SU-DHL-6 (cell line): ENCODE measurements around the gene DRAXIN.

Source experiments
- H2AFZ ChIP-seq: fragments of 200-600 bp; sonication (generic); 2 replicates; pipeline ENCODE4 v1.6.1; 2014; ENCODE audit warnings: low read depth, mild to moderate bottlenecking, moderate library complexity, mixed read lengths, antibody characterized with exemption, low read length; ENCODE audit not compliant: severe bottlenecking
- H3F3A ChIP-seq: fragments of 200-600 bp; shearing (Covaris generic); 2 replicates; pipeline ENCODE4 v1.6.0; 2016; ENCODE audit warnings: antibody characterized with exemption, mild to moderate bottlenecking; ENCODE audit not compliant: insufficient read depth
- H3K27ac ChIP-seq: fragments of 200-600 bp; sonication (generic); 2 replicates; pipeline ENCODE4 v1.5.1; 2016; ENCODE audit warnings: low read depth, mild to moderate bottlenecking, low read length, moderate library complexity, mixed read lengths
- H3K27me3 ChIP-seq: fragments of 200-600 bp; sonication (generic), shearing (Covaris generic); 2 replicates; pipeline ENCODE4 v1.6.0; 2014; ENCODE audit warnings: mild to moderate bottlenecking, low read length
- H3K36me3 ChIP-seq: fragments of 200-600 bp; sonication (generic); 2 replicates; pipeline ENCODE4 v1.6.1; 2014; ENCODE audit warnings: mild to moderate bottlenecking, low read length, mixed read lengths
- H3K4me2 ChIP-seq: fragments of 300-600, 200-600 bp; shearing (Covaris generic), sonication (generic); 2 replicates; pipeline ENCODE4 v1.6.0; 2014; ENCODE audit warnings: low read length, low read depth, mild to moderate bottlenecking; ENCODE audit not compliant: poor library complexity, severe bottlenecking
- H3K4me3 ChIP-seq: fragments of 200-600 bp; sonication (generic); 2 replicates; pipeline ENCODE4 v1.5.1; 2014; ENCODE audit warnings: antibody characterized with exemption, low read length, mild to moderate bottlenecking, mixed read lengths; ENCODE audit not compliant: insufficient read depth, poor library complexity, severe bottlenecking
- H3K79me2 ChIP-seq: fragments of 200-600 bp; sonication (generic); 2 replicates; pipeline ENCODE4 v1.6.1; 2014; ENCODE audit warnings: mild to moderate bottlenecking, low read length, moderate library complexity; ENCODE audit not compliant: insufficient read depth
- H3K9ac ChIP-seq: fragments of 200-600 bp; sonication (generic); 2 replicates; pipeline ENCODE4 v1.7.0; 2014; ENCODE audit warnings: mild to moderate bottlenecking, low read length
- H3K9me2 ChIP-seq: fragments of 200-600 bp; sonication (generic); replicated peaks from 2 replicates; pipeline ENCODE4 v1.6.1; 2014; ENCODE audit warnings: low read length; ENCODE audit not compliant: insufficient read depth
- H3K9me3 ChIP-seq: fragments of 200-600 bp; sonication (generic); 2 replicates; pipeline ENCODE4 v1.6.1; 2014; ENCODE audit warnings: low read length, mixed read lengths; ENCODE audit not compliant: insufficient read depth
- H4K20me1 ChIP-seq: fragments of 200-600 bp; sonication (generic); 2 replicates; pipeline ENCODE4 v1.6.1; 2014; ENCODE audit warnings: low read depth, mild to moderate bottlenecking, antibody characterized with exemption, low read length, moderate library complexity, mixed read lengths
- EZH2phosphoT487 ChIP-seq: fragments of 200-600 bp; sonication (generic), shearing (Covaris generic); conservative IDR thresholded peaks from 2 replicates; pipeline ENCODE4 v1.6.1; 2018; ENCODE audit warnings: mild to moderate bottlenecking, antibody characterized with exemption, low read length, moderate library complexity, mixed read lengths
- TF ChIP-seq, protein P1 (sequence below): fragments of 200-600 bp; sonication (generic); IDR thresholded peaks from one replicate; pipeline ENCODE4 v1.5.1; 2017; ENCODE audit warnings: antibody characterized with exemption, mild to moderate bottlenecking, low read length, moderate library complexity; ENCODE audit not compliant: insufficient read depth, poor library complexity, severe bottlenecking

The DRAXIN gene

GRCh38 chr1:11744287-11744686 lies 52.8 kb downstream of the DRAXIN start:
- H3K27me3 ChIP-seq = no peaks in the 10 kb centered on the region
- no peaks in the 10 kb centered on the region for H3K9me3 ChIP-seq
- no peak overlapping the region for H3K27ac ChIP-seq

DNA sequence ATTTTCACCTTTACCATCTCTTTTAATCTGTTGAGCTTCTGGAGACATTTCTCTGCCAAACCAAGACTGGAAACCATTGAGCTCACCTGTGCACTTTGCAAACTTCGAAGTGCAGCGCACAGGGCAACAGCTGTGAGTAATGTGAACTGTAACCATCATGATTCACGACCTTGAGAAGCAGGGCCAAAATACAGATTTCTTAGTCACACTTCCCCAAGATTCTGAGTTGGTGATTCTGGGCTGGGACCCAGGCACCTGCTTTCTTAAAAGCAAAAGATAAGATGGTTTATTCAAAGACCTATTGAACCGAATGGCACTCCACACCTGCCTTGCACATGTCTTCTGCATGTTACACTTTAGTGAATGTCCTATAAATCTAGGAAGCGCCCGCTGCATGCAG lies 54.6 kb downstream of the DRAXIN start:
- Histone ChIP-seq H3K4me2 (no peak overlapping the region), H3K79me2 (no peaks in the 10 kb centered on the region), H3K9ac (no peak overlapping the region), H4K20me1 (no peaks in the 10 kb centered on the region), H3K27ac (no peak overlapping the region), H3K9me3 (no peaks in the 10 kb centered on the region), H3K36me3 (no peaks in the 10 kb centered on the region), H2AFZ (no peak overlapping the region), H3K4me3 (no peak overlapping the region), H3F3A (no peaks in the 10 kb centered on the region), H3K27me3 (no peaks in the 10 kb centered on the region), H3K9me2 (no peaks in the 10 kb centered on the region)
- TF ChIP-seq EZH2phosphoT487 = no peak
- TF ChIP-seq, protein P1, sequence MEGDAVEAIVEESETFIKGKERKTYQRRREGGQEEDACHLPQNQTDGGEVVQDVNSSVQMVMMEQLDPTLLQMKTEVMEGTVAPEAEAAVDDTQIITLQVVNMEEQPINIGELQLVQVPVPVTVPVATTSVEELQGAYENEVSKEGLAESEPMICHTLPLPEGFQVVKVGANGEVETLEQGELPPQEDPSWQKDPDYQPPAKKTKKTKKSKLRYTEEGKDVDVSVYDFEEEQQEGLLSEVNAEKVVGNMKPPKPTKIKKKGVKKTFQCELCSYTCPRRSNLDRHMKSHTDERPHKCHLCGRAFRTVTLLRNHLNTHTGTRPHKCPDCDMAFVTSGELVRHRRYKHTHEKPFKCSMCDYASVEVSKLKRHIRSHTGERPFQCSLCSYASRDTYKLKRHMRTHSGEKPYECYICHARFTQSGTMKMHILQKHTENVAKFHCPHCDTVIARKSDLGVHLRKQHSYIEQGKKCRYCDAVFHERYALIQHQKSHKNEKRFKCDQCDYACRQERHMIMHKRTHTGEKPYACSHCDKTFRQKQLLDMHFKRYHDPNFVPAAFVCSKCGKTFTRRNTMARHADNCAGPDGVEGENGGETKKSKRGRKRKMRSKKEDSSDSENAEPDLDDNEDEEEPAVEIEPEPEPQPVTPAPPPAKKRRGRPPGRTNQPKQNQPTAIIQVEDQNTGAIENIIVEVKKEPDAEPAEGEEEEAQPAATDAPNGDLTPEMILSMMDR = no peak

More at GRCh38 chr1:11744287-11744686, 52.8 kb downstream of the DRAXIN start:
- no peak for TF ChIP-seq EZH2phosphoT487
- TF ChIP-seq, protein P1 = no peak
- no peaks in the 10 kb centered on the region for H3K36me3 ChIP-seq
- H3K9ac ChIP-seq = no peak overlapping the region
- H3K9me2 ChIP-seq = no peaks in the 10 kb centered on the region
- H3K4me2 ChIP-seq = no peak overlapping the region
- H3K4me3 ChIP-seq = no peak overlapping the region
- H3F3A ChIP-seq = no peaks in the 10 kb centered on the region
- no peaks in the 10 kb centered on the region for H4K20me1 ChIP-seq
- H3K79me2 ChIP-seq = no peaks in the 10 kb centered on the region
- H2AFZ ChIP-seq = no peak overlapping the region

GRCh38 chr1:11746795-11747487 lies 55.4 kb downstream of the DRAXIN start:
- H3K9ac ChIP-seq = no peak overlapping the region

More at GRCh38 chr1:11746795-11747487, 55.4 kb downstream of the DRAXIN start:
- H3F3A ChIP-seq = no peaks in the 10 kb centered on the region
- H3K4me3 ChIP-seq = no peak overlapping the region
- H3K9me3 ChIP-seq = no peaks in the 10 kb centered on the region
- no peak overlapping the region for H2AFZ ChIP-seq
- no peak for TF ChIP-seq EZH2phosphoT487
- TF ChIP-seq, protein P1 = no peak
- no peak overlapping the region for H3K27ac ChIP-seq
- H3K27me3 ChIP-seq = no peaks in the 10 kb centered on the region
- no peaks in the 10 kb centered on the region for H3K36me3 ChIP-seq
- H3K9me2 ChIP-seq = no peaks in the 10 kb centered on the region
- H4K20me1 ChIP-seq = no peaks in the 10 kb centered on the region
- no peak overlapping the region for H3K4me2 ChIP-seq
- H3K79me2 ChIP-seq = no peaks in the 10 kb centered on the region
